GM12801 (cell line): ENCODE data around the gene ABCA13.

ENCODE experiments used
- CTCF ChIP-seq: IDR thresholded peaks from one replicate; pipeline ENCODE4 v1.5.1; 2011; ENCODE audit warnings: control low read depth; ENCODE audit not compliant: insufficient read length; ENCODE audit errors: extremely low read depth

ABCA13 gene

GRCh38 chr7:48292949-48293348 lies 121.7 kb downstream of the ABCA13 start:
- TF ChIP-seq CTCF, result no peak

- no peak for TF ChIP-seq CTCF
Observed at GRCh38 chr7:48295296-48295971, 124.2 kb downstream of the ABCA13 start.

- TF ChIP-seq CTCF, result no peak
Observed at GRCh38 chr7:48296966-48297365, 125.7 kb downstream of the ABCA13 start.

- no peak for TF ChIP-seq CTCF
Observed at GRCh38 chr7:48298779-48299178, 127.5 kb downstream of the ABCA13 start.

- no peak for TF ChIP-seq CTCF
Observed at GRCh38 chr7:48299580-48300169, 128.4 kb downstream of the ABCA13 start.

GRCh38 chr7:48300301-48300700 lies 129.0 kb downstream of the ABCA13 start:
- no peak for TF ChIP-seq CTCF

GRCh38 chr7:48301201-48301600 lies 129.9 kb downstream of the ABCA13 start:
- no peak for TF ChIP-seq CTCF
